RWPE2 (cell line): Measurements from ENCODE around the gene PTPA.
"Not testable (repeated sequence)": the region's sequence is repeated elsewhere in the genome, so short reads cannot be mapped to it uniquely, and the experiment has no call there.

ENCODE experiments used
- ATAC-seq: fragments of 200-7000 bp; cut with Tn5 transposase; 3 replicates; pipeline ENCODE4 v1.9.1; 2021; ENCODE audit warnings: low read depth
- DNase-seq: peaks from one replicate; pipeline ENCODE4 v3.0.0-alpha.2; 2020; ENCODE audit warnings: low spot score
- H3K27ac ChIP-seq: fragments of 450-650 bp; 2 replicates; pipeline ENCODE4 v1.5.1; 2017; ENCODE audit warnings: mild to moderate bottlenecking; ENCODE audit not compliant: poor library complexity, severe bottlenecking
- H3K27me3 ChIP-seq: fragments of 250-450 bp; sonication (Bioruptor Pico); 2 replicates; pipeline ENCODE4 v1.5.1; 2021; ENCODE audit warnings: mild to moderate bottlenecking, moderate library complexity; ENCODE audit not compliant: insufficient read depth, poor library complexity, severe bottlenecking
- H3K36me3 ChIP-seq: fragments of 250-450 bp; sonication (Bioruptor Pico); 2 replicates; pipeline ENCODE4 v1.5.1; 2020; ENCODE audit warnings: low read depth, mild to moderate bottlenecking, moderate library complexity
- H3K4me1 ChIP-seq: fragments of 250-450 bp; sonication (Bioruptor Pico); 2 replicates; pipeline ENCODE4 v1.5.1; 2021; ENCODE audit warnings: mild to moderate bottlenecking, moderate library complexity; ENCODE audit not compliant: insufficient read depth, poor library complexity, severe bottlenecking
- H3K4me3 ChIP-seq: fragments of 250-450 bp; sonication (Bioruptor Pico); 2 replicates; pipeline ENCODE4 v1.5.1; 2021; ENCODE audit warnings: mild to moderate bottlenecking, moderate library complexity; ENCODE audit not compliant: severe bottlenecking
- H3K9me3 ChIP-seq: fragments of 250-450 bp; sonication (Bioruptor Pico); 2 replicates; pipeline ENCODE4 v1.5.1; 2021; ENCODE audit warnings: mild to moderate bottlenecking, moderate library complexity; ENCODE audit not compliant: severe bottlenecking
- TF ChIP-seq, protein P1 (sequence below): fragments of 450-650 bp; IDR thresholded peaks from one replicate; pipeline ENCODE4 v1.5.1; 2017; ENCODE audit warnings: mild to moderate bottlenecking, moderate library complexity; ENCODE audit not compliant: poor library complexity, severe bottlenecking

The PTPA gene

DNA sequence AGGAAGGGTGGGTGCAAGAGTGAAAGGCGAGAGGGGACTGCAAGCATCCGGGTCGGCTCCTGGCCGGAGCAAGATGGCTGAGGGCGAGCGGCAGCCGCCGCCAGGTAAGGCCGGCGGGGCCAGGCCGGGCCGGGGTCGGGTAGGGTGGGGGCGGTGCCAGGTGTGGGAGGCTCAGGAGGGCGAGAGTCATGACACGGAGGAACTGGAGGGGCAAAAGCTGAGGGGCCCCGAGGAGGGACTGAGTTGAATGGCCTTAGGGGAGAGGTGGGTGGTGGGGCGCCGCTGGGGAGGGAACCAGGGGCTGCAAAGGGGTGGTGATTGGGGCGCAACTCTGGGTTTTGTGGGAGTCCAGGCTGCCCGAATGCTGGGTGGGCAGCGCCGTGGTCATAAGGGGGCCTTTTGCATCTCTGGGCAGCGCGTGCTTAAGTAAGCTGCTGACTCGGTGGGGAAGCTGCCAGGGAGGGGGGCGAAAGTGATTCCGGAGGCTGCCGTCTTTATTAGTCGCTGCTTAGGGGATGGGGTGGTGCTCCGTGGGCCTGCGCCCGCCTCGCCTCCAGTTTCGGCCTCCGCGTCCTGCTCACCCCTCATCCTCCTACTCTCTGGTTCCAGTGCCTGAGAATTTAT lies 425 bp downstream of the PTPA start:
- Histone ChIP-seq H3K9me3 (no peaks in the 10 kb centered on the region), H3K27ac (peak overlapping the region; percentile 68), H3K36me3 (no peaks in the 10 kb centered on the region), H3K4me1 (peaks cover 4% of the 10 kb centered on the region), H3K4me3 (peak overlapping the region; percentile 77), H3K27me3 (no peaks in the 10 kb centered on the region)
- ATAC-seq = peak; percentile 19
- TF ChIP-seq, protein P1, sequence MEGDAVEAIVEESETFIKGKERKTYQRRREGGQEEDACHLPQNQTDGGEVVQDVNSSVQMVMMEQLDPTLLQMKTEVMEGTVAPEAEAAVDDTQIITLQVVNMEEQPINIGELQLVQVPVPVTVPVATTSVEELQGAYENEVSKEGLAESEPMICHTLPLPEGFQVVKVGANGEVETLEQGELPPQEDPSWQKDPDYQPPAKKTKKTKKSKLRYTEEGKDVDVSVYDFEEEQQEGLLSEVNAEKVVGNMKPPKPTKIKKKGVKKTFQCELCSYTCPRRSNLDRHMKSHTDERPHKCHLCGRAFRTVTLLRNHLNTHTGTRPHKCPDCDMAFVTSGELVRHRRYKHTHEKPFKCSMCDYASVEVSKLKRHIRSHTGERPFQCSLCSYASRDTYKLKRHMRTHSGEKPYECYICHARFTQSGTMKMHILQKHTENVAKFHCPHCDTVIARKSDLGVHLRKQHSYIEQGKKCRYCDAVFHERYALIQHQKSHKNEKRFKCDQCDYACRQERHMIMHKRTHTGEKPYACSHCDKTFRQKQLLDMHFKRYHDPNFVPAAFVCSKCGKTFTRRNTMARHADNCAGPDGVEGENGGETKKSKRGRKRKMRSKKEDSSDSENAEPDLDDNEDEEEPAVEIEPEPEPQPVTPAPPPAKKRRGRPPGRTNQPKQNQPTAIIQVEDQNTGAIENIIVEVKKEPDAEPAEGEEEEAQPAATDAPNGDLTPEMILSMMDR = no peak
- no peak for DNase-seq

DNA sequence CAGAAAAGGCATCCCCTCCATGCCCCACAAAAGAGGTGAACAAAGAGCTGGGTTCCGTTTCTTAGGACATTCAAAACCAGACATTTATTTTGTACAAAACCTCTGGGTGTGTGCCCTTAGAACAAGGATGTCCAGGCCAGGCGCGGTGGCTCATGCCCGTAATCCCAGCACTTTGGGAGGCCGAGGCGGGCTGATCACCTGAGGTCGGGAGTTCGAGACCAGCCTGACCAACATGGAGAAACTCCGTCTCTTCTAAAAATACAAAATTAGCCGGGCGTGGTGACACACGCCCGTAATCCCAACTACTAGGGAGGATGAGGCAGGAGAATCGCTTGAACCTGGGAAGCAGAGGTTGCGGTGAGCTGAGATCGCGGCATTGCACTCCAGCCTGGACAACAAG lies 1.3 kb downstream of the PTPA start:
- H3K36me3 ChIP-seq, H3K4me1 ChIP-seq, H3K27me3 ChIP-seq, ATAC-seq, DNase-seq, H3K9me3 ChIP-seq: not testable (repeated sequence)
- Histone ChIP-seq H3K4me3 (peak overlapping the region; percentile 77), H3K27ac (peak overlapping the region; percentile 68)

DNA sequence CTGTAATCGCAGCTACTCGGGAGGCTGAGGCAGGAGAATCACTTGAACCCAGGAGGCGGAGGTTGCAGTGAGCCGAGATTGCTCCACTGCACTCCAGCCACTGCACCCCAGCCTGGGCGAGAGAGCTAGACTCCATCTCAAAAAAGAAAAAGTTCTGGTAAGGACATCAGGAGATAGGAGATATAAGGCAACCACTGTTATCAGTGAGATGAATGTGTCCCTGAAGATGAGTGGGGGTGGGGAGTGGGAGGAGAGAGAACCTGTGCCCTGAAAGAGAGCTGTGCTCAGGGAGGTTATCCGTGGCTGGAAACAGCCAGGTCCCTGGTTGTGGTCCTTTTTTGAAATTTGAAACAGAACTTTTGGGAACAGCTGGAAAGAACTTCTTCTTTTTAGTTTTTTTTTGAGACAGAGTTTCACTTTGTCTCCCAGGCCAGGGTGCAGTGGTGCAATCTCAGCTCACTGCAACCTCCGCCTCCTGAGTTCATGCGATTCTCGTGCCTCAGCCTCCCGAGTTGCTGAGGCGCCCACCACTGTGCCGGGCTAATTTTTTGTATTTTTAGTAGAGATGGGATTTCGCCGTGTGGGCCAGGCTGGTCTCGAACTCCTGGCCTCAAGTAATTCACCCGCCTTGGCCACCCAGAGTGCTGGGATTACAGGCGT lies 2.6 kb downstream of the PTPA start:
- Histone ChIP-seq H3K36me3 (no peaks in the 10 kb centered on the region; the same call in 1 of the 2 replicates), H3K4me3 (no peak overlapping the region), H3K4me1 (peaks cover 4% of the 10 kb centered on the region), H3K27ac (no peak overlapping the region), H3K27me3 (no peaks in the 10 kb centered on the region), H3K9me3 (no peaks in the 10 kb centered on the region)
- ATAC-seq = no peak
- TF ChIP-seq, protein P1 = no peak
- DNase-seq = no peak

DNA sequence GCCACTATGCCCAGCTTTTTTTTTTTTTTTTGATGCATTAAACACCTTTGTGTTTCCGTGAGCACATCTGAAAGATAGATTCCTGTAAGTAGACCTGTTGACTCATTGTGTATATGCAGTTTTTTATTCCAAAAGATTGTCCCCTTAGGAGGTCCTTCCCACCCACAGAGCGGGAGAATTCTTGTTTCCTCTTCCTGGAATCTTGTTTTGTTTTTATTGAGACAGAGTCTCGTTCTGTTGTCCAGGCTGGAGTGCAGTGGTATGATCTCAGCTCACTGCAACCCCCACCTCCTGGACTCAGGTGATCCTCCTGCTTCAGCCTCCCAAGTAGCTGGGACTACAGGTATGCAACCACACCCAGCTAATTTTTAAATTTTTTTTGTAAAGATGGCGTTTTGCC lies 7.6 kb downstream of the PTPA start:
- DNase-seq = no peak
- no peak overlapping the region for H3K27ac ChIP-seq

DNA sequence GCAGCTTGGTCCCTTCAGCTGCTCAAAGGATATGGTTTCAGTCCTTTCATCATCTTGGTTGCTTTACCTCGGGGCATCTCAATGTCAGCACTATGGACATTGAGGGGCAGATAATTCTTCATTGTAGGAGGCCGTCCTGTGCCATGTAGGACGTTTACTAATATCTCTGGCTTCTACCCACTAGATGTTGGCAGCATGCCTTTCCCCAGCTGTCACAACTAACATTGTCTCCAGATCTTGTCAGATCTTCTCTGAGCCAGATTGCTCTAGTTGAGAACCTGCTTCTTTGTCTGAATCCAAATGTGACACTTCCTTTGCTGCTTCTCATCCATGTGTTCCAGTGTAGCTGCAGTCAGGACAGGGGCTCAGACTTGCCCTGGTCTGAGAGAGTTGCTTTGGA lies 10.3 kb downstream of the PTPA start:
- no peak overlapping the region for H3K4me3 ChIP-seq
- no peaks in the 10 kb centered on the region for H3K9me3 ChIP-seq
- H3K4me1 ChIP-seq = peaks cover 7% of the 10 kb centered on the region
- no peak overlapping the region for H3K27ac ChIP-seq
- peaks cover 47% of the 10 kb centered on the region for H3K36me3 ChIP-seq
- H3K27me3 ChIP-seq = no peaks in the 10 kb centered on the region
- no peak for ATAC-seq
- TF ChIP-seq, protein P1 = no peak
- no peak for DNase-seq

More for the DNA sequence above, 7.6 kb downstream of the PTPA start:
- no peak overlapping the region for H3K4me3 ChIP-seq
- TF ChIP-seq, protein P1 = no peak
- peaks cover 24% of the 10 kb centered on the region for H3K36me3 ChIP-seq
- no peaks in the 10 kb centered on the region for H3K4me1 ChIP-seq
- H3K9me3 ChIP-seq = no peaks in the 10 kb centered on the region
- H3K27me3 ChIP-seq = no peaks in the 10 kb centered on the region
- ATAC-seq = no peak
